Gastroesophageal sphincter (tissue), 4 donors: ENCODE data around the gene ODAD4. TPM values are rescaled to one million over a fixed set of nuclear protein-coding genes. Genes with fewer than 3 reads are reported as not detected.
A peak's percentile ranks its signal among the peaks of the same experiment; 100 is the strongest.

Experiments
- ATAC-seq: fragments of 150-250 bp; one replicate; pipeline ENCODE4 v1.9.1; 2016; ENCODE audit warnings: mild to moderate bottlenecking, moderate library complexity
- H3K27ac ChIP-seq, 4 donors: fragments of 200-600 bp; sonication (generic) in 3 of 4; 1 replicate in 3 of 4; 2 replicates in 1 of 4; pipeline ENCODE4 v1.5.1; 2016 to 2019
- H3K27me3 ChIP-seq: fragments of 200-600 bp; sonication (generic); one replicate; pipeline ENCODE4 v1.5.1; 2019
- H3K36me3 ChIP-seq, 2 donors: fragments of 200-600 bp; sonication (generic); one replicate each; pipeline ENCODE4 v1.5.1; 2019; ENCODE audit warnings: control low read depth in 1 of 2
- H3K4me1 ChIP-seq, 3 donors: fragments of 200-600 bp; sonication (generic); 1 replicate in 2 of 3; 2 replicates in 1 of 3; pipeline ENCODE4 v1.5.1; 2016 to 2019; ENCODE audit warnings: control low read depth in 2 of 3
- H3K4me3 ChIP-seq, 2 donors: fragments of 200-600 bp; sonication (generic); one replicate each; pipeline ENCODE4 v1.5.1; 2019; ENCODE audit warnings: mild to moderate bottlenecking in 1 of 2, moderate library complexity in 1 of 2
- H3K9me3 ChIP-seq, 3 donors: fragments of 200-600 bp; sonication (generic); one replicate each; pipeline ENCODE4 v1.5.1; 2017 to 2019; ENCODE audit warnings: control low read depth in 2 of 3
- CTCF ChIP-seq, 4 experiments: fragments of 200-600 bp in 2 of 4; fragments of 450-650 bp in 2 of 4; sonication (generic) in 1 of 4; IDR thresholded peaks; one replicate each; pipeline ENCODE4 v1.5.1; 2017 to 2019; ENCODE audit warnings: antibody characterized with exemption in 4 of 4, mild to moderate bottlenecking in 2 of 4, moderate library complexity in 2 of 4
- EP300 ChIP-seq: sonication (generic); formaldehyde crosslinking; IDR thresholded peaks from one replicate; pipeline ENCODE4 v1.6.1; 2017; ENCODE audit warnings: antibody characterized with exemption, mild to moderate bottlenecking
- POLR2A ChIP-seq, 2 donors: fragments of 450-650 bp; IDR thresholded peaks; one replicate each; pipeline ENCODE4 v1.6.1; 2017; ENCODE audit warnings: antibody characterized with exemption in 2 of 2, mild to moderate bottlenecking in 2 of 2, moderate library complexity in 1 of 2
- POLR2AphosphoS5 ChIP-seq: sonication (generic); formaldehyde crosslinking; IDR thresholded peaks from one replicate; pipeline ENCODE4 v1.6.1; 2017; ENCODE audit warnings: antibody characterized with exemption
- WGBS, 2 donors: methylation state at CpG; one replicate each; pipeline ENCODE4 v1.1.5; 2018; ENCODE audit warnings: low coverage in 1 of 2; 5-methylcytosine and 5-hydroxymethylcytosine counted together
- total RNA-seq, 4 donors: library from RNA; depleted of rRNA; stranded (reverse); fragments of >200 nt; gene quantifications; one replicate each; pipeline ENCODE4 v1.1.0, GENCODE V29; 2016

ODAD4 gene
- total RNA-seq, 4 donors from 2014 or later: 0.19 to 2.2 (median 0.60) TPM

- peaks cover 0 to 10% (median 2%) of the 10 kb centered on the region in 3 donors for H3K4me1 ChIP-seq
- H3K27ac ChIP-seq: no peak overlapping the region
- 0 to 90% methylated on average over 1 to 2 of the region's 17 CpGs for WGBS, 2 donors
- no peaks in the 10 kb centered on the region for H3K9me3 ChIP-seq
- no peaks in the 10 kb centered on the region for H3K36me3 ChIP-seq
- no peaks in the 10 kb centered on the region for H3K27me3 ChIP-seq
- H3K4me3 ChIP-seq: no peak overlapping the region
- TF ChIP-seq CTCF (IDR thresholded peaks at IDR 0.05) (peak in 2 of 4 experiments; percentile 7 to 16), POLR2A (IDR thresholded peaks at IDR 0.05) (no peak)
- no peak for ATAC-seq
These were observed 29.1 kb downstream of the ODAD4 start for GRCh38 chr17:41959336-41960095.

GRCh38 chr17:41962111-41962510, 31.7 kb downstream of the ODAD4 start:
- TF ChIP-seq CTCF (IDR thresholded peaks at IDR 0.05) (no peak), EP300 (no peak), POLR2A (IDR thresholded peaks at IDR 0.05) (no peak), POLR2AphosphoS5 (no peak)
- no peaks in the 10 kb centered on the region for H3K27me3 ChIP-seq
- H3K4me1 ChIP-seq: peaks cover 0 to 24% (median 6%) of the 10 kb centered on the region in 3 donors
- 66 to 80% methylated on average over 2 to 5 of the region's 5 CpGs for WGBS, 2 donors
- H3K36me3 ChIP-seq: no peaks in the 10 kb centered on the region
- ATAC-seq: no peak
- no peak overlapping the region for H3K4me3 ChIP-seq
- no peaks in the 10 kb centered on the region for H3K9me3 ChIP-seq
- no peak overlapping the region for H3K27ac ChIP-seq

- Histone ChIP-seq H3K27me3 (no peaks in the 10 kb centered on the region), H3K36me3 (peaks cover 0 to 1% of the 10 kb centered on the region in 2 donors), H3K27ac (peak overlapping the region in 1 of 4 donors; percentile 24), H3K4me1 (peaks cover 0 to 32% (median 13%) of the 10 kb centered on the region in 3 donors), H3K4me3 (no peak overlapping the region), H3K9me3 (no peaks in the 10 kb centered on the region)
- WGBS, 2 donors: 45 to 56% methylated on average over 2 of the region's 9 CpGs
- ATAC-seq: peak; percentile 26
- no peak for TF ChIP-seq POLR2A (IDR thresholded peaks at IDR 0.05)
- no peak for TF ChIP-seq POLR2AphosphoS5
- TF ChIP-seq EP300: no peak
- peak in 3 of 4 experiments; percentile 81 to 92 (median 82) for TF ChIP-seq CTCF (IDR thresholded peaks at IDR 0.05)
These were observed 32.5 kb downstream of the ODAD4 start for GRCh38 chr17:41962768-41963434.

DNA sequence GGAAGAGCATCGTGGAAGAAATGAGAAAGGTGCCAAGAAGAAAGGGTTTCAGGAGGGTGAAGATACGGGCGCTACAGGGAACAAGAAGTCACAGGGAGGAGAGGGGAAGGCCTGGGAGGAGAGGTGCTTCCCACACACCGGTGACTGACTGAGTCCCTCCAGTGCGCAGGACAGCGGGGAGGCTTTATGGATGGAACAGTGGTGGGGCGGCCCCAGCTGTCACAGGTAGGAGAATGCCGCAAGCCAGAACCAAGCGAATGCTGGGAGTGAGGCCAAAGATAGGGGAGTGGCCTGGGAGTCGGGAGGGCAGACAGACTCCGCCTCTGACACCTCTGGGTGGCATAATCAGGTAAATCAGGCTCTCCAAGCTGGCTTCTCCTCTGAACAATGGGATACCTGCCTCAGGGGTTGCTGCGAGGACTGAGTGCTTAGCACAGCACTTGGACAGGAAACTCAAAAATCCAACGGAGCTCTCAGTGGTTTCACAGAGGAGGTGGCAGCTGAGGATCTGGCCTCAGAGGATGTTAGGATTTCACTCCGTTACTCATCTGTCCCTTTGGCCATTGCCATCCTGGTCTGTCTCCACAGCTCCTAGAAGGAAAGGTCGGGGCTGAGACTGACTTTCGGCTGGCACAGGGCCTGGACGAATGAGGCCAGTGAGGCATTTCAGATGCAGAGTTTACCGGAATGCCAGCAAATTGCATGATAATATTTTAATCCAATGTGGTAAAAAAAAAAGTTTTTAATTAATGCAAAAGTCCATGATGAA, 35.5 kb downstream of the ODAD4 start:
- H3K27me3 ChIP-seq: no peaks in the 10 kb centered on the region
- no peak for TF ChIP-seq POLR2AphosphoS5
- TF ChIP-seq CTCF (IDR thresholded peaks at IDR 0.05): no peak
- TF ChIP-seq POLR2A (IDR thresholded peaks at IDR 0.05): no peak
- no peak for TF ChIP-seq EP300
- ATAC-seq: peak; percentile 40
- H3K27ac ChIP-seq: peak overlapping the region; percentile 79 to 92 (median 89)
- peak overlapping the region; percentile 78 to 81 for H3K4me3 ChIP-seq
- WGBS, 2 donors: 8 to 9% methylated on average over 14 to 15 of the region's 18 CpGs
- peaks cover 0 to 30% of the 10 kb centered on the region in 2 donors for H3K36me3 ChIP-seq
- no peaks in the 10 kb centered on the region for H3K9me3 ChIP-seq
- H3K4me1 ChIP-seq: peaks cover 0 to 62% (median 20%) of the 10 kb centered on the region in 3 donors
